Measurements from ENCODE around the gene CD99L2.

GRCh38 chrX:150926791-150927190 is 28.3 kb upstream of the CD99L2 start:
- TF ChIP-seq POLR2A (IDR thresholded peaks at IDR 0.05) (no peak), CTCF (IDR thresholded peaks at IDR 0.05) (no peak)
